Keratinocyte (primary cell): ENCODE measurements around the gene DGLUCY. TPM values are rescaled to one million over a fixed set of nuclear protein-coding genes. Genes with fewer than 3 reads are reported as not detected.
"Not testable (repeated sequence)": the region's sequence is repeated elsewhere in the genome, so short reads cannot be mapped to it uniquely, and the experiment has no call there.

Experiments used
- DNase-seq: peaks from one replicate; pipeline ENCODE4 v3.0.0-alpha.2; 2011; ENCODE audit warnings: low read depth, missing footprints, low spot score
- FAIRE-seq: peaks from 2 replicates; lab custom pipeline; 2011; peaks lifted over from hg19 to GRCh38; lab: Jason Lieb, UNC
- H2AFZ ChIP-seq: 2 replicates; pipeline ENCODE4 v1.6.0; 2012; ENCODE audit warnings: low read length, control low read depth, inconsistent platforms; ENCODE audit not compliant: control insufficient read depth
- H3K27ac ChIP-seq: 2 replicates; pipeline ENCODE4 v1.5.1; 2011; ENCODE audit warnings: low read length; ENCODE audit not compliant: control insufficient read depth, insufficient read depth
- H3K27me3 ChIP-seq: 3 replicates; pipeline ENCODE4 v1.6.0; 2011; ENCODE audit warnings: low read length; ENCODE audit not compliant: control insufficient read depth, insufficient read depth; ENCODE audit errors: extremely low read depth
- H3K36me3 ChIP-seq, 2 experiments: 2 replicates in 1 of 2; 3 replicates in 1 of 2; pipeline ENCODE4 v1.5.1; 2011; ENCODE audit warnings: low read length in 2 of 2, mild to moderate bottlenecking in 1 of 2; ENCODE audit not compliant: control insufficient read depth in 2 of 2, insufficient read depth in 2 of 2; ENCODE audit errors: extremely low read depth in 1 of 2
- H3K4me1 ChIP-seq: 3 replicates; pipeline ENCODE4 v1.5.1; 2011; ENCODE audit warnings: low read length; ENCODE audit not compliant: control insufficient read depth, insufficient read depth; ENCODE audit errors: extremely low read depth
- H3K4me2 ChIP-seq: 3 replicates; pipeline ENCODE4 v1.6.0; 2011; ENCODE audit warnings: low read depth, low read length; ENCODE audit not compliant: control insufficient read depth, insufficient read depth; ENCODE audit errors: extremely low read depth
- H3K4me3 ChIP-seq, 3 experiments: fragments of 200-600 bp in 1 of 3; sonication (generic) in 1 of 3; 2 replicates in 2 of 3; 3 replicates in 1 of 3; pipeline ENCODE4 v1.5.1; 2011 to 2016; ENCODE audit warnings: low read length in 3 of 3, mild to moderate bottlenecking in 3 of 3, control low read depth in 2 of 3, inconsistent platforms in 1 of 3, low read depth in 1 of 3, mixed read lengths in 1 of 3, mixed run types in 1 of 3, moderate library complexity in 1 of 3; ENCODE audit not compliant: control insufficient read depth in 2 of 3, insufficient read depth in 2 of 3; ENCODE audit errors: extremely low read depth in 1 of 3
- H3K79me2 ChIP-seq: 2 replicates; pipeline ENCODE4 v1.6.0; 2012; ENCODE audit warnings: low read length; ENCODE audit not compliant: control insufficient read depth, insufficient read depth
- H3K9ac ChIP-seq: 3 replicates; pipeline ENCODE4 v1.6.0; 2011; ENCODE audit warnings: low read length; ENCODE audit not compliant: control insufficient read depth, insufficient read depth; ENCODE audit errors: extremely low read depth
- H3K9me1 ChIP-seq: 3 replicates; pipeline ENCODE4 v1.6.0; 2011; ENCODE audit warnings: low read length; ENCODE audit not compliant: control insufficient read depth, insufficient read depth; ENCODE audit errors: extremely low read depth
- H3K9me3 ChIP-seq: 2 replicates; pipeline ENCODE4 v1.5.1; 2012; ENCODE audit warnings: low read depth, low read length; ENCODE audit not compliant: control insufficient read depth
- H4K20me1 ChIP-seq: 3 replicates; pipeline ENCODE4 v1.6.0; 2011; ENCODE audit warnings: low read length; ENCODE audit not compliant: control insufficient read depth, insufficient read depth; ENCODE audit errors: extremely low read depth
- CTCF ChIP-seq, 3 experiments: IDR thresholded peaks in 1 of 3; conservative IDR thresholded peaks in 1 of 3; optimal IDR thresholded peaks in 1 of 3; 2 replicates in 2 of 3; 3 replicates in 1 of 3; pipeline versions ENCODE3 to v1.5.1; 2011; ENCODE audit warnings: low read length in 3 of 3, mild to moderate bottlenecking in 3 of 3, moderate library complexity in 2 of 3, control low read depth in 1 of 3, inconsistent platforms in 1 of 3; ENCODE audit not compliant: insufficient read depth in 2 of 3; ENCODE audit errors: extremely low read depth in 1 of 3
- EZH2 ChIP-seq: IDR thresholded peaks from one replicate; pipeline ENCODE4 v1.6.1; 2012; ENCODE audit warnings: inconsistent platforms, mild to moderate bottlenecking, low read length, moderate library complexity
- dilution Hi-C: fragments of 300-500 bp; cut with MboI; formaldehyde crosslinking; loops from one replicate; pipeline ENCODE4 v1.7.0; 2020; ENCODE audit warnings: low sequenced_read_pairs; ENCODE audit not compliant: extremely low pct_ligation_motif_present
- polyA plus RNA-seq, 5 experiments: library from polyadenylated mRNA; depleted of rRNA in 3 of 5; stranded (reverse) in 3 of 5; stranded (forward) in 1 of 5; unstranded in 1 of 5; fragments of >200 nt; gene quantifications; 1 replicate in 1 of 5; 2 replicates in 3 of 5; 3 replicates in 1 of 5; pipeline versions ENCODE4 v1.2.1 to v1.2.3, GENCODE V29; 2011 to 2012; ENCODE audit warnings: missing spikeins in 2 of 5, low read depth in 1 of 5, low replicate concordance in 1 of 5

The DGLUCY gene
- polyA plus RNA-seq, 1 donor (not counting 4 experiments of a cell fraction or from before 2014, with no cell fraction given): 19.4 TPM

DNA sequence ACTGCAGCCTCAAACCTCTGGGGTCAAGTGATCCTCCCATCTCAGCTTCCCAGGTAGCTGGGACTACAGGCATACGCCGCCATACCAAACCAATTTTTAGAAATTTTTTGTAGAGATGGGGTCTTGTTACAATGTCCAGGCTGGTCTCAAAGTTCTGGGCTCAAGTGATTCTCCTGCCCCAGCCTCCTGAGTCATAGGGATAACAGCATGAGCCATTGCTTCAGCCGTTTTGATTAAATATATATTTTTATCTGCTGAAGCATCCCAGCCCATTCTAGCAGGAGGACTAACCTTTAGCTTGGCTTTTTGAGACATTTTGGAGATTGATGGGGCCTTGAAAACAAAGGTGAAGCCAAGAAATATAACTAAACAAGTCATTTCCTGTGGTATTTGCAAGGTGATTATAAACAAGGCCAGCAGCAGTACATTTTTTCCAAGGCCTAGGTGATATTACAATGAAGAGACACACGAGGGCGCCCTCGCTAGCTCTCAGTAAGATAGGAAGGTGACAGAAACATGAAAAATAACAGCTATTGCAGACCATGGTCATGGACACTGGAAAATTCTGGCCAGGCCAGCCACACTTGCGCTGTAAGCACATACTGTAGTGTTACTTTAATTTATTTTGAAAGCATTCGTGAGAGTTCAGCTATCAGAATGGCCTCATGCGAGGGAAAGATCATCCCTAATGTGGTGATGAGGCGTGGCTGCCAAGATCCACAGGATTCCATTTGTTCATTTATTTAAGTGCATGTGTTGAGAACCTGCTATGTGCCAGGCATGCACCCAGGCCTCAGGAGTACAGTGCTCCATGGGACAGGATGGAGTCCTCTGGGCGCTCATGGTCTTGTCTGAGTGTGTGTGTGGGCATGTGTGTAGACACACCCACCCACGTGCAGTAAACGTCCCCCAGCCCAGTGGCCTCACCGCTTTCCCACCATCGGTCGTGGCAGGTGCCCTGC lies 63.5 kb downstream of the DGLUCY start:
- dilution Hi-C loops: no loop called here
- TF ChIP-seq EZH2 (no peak), CTCF (optimal IDR thresholded peaks at IDR 0.05 in 1 of 3, IDR thresholded peaks at IDR 0.05 in 1 of 3, conservative IDR thresholded peaks at IDR 0.05 in 1 of 3; ENCODE audit: extremely low read depth in 1 of 3, insufficient read depth in 2 of 3, low read length in 3 of 3) (peak; percentile 66 to 77 (median 73))
- Histone ChIP-seq H3K27ac (no peak overlapping the region), H2AFZ (no peak overlapping the region), H3K4me1 (peaks cover 2% of the 10 kb centered on the region), H3K79me2 (no peaks in the 10 kb centered on the region), H3K36me3 (peaks cover 0 to 1% of the 10 kb centered on the region in 2 experiments), H3K9ac (no peak overlapping the region), H4K20me1 (no peaks in the 10 kb centered on the region), H3K4me3 (no peak overlapping the region), H3K9me3 (no peaks in the 10 kb centered on the region), H3K9me1 (no peaks in the 10 kb centered on the region), H3K27me3 (no peaks in the 10 kb centered on the region), H3K4me2 (no peak overlapping the region)
- DNase-seq (no peak), FAIRE-seq (peak; percentile 88)

GRCh38 chr14:91180611-91181010 lies 66.7 kb downstream of the DGLUCY start:
- Histone ChIP-seq H4K20me1 (no peaks in the 10 kb centered on the region), H3K36me3 (peaks cover 5% of the 10 kb centered on the region in 2 experiments), H3K27ac (no peak overlapping the region), H3K27me3 (no peaks in the 10 kb centered on the region), H2AFZ (no peak overlapping the region), H3K4me2 (no peak overlapping the region), H3K4me1 (peaks cover 2% of the 10 kb centered on the region), H3K79me2 (no peaks in the 10 kb centered on the region), H3K9me3 (no peaks in the 10 kb centered on the region), H3K4me3 (no peak overlapping the region), H3K9ac (no peak overlapping the region), H3K9me1 (no peaks in the 10 kb centered on the region)
- FAIRE-seq (no peak), DNase-seq (no peak)
- TF ChIP-seq EZH2 (no peak), CTCF (optimal IDR thresholded peaks at IDR 0.05 in 1 of 3, IDR thresholded peaks at IDR 0.05 in 1 of 3, conservative IDR thresholded peaks at IDR 0.05 in 1 of 3; ENCODE audit: extremely low read depth in 1 of 3, insufficient read depth in 2 of 3, low read length in 3 of 3) (no peak)
- dilution Hi-C loops: no loop called here

GRCh38 chr14:91182753-91183152 lies 68.9 kb downstream of the DGLUCY start:
- H3K36me3 ChIP-seq, FAIRE-seq, H4K20me1 ChIP-seq, DNase-seq, H3K27me3 ChIP-seq, H3K9me3 ChIP-seq, H2AFZ ChIP-seq, H3K4me3 ChIP-seq, H3K79me2 ChIP-seq, H3K4me2 ChIP-seq, H3K9ac ChIP-seq, H3K9me1 ChIP-seq, dilution Hi-C loops, H3K4me1 ChIP-seq, H3K27ac ChIP-seq: not testable (repeated sequence)
